ENCODE results near the gene ZYG11B.
"Not testable (repeated sequence)": the region's sequence is repeated elsewhere in the genome, so short reads cannot be mapped to it uniquely, and the experiment has no call there.

The ZYG11B gene

DNA sequence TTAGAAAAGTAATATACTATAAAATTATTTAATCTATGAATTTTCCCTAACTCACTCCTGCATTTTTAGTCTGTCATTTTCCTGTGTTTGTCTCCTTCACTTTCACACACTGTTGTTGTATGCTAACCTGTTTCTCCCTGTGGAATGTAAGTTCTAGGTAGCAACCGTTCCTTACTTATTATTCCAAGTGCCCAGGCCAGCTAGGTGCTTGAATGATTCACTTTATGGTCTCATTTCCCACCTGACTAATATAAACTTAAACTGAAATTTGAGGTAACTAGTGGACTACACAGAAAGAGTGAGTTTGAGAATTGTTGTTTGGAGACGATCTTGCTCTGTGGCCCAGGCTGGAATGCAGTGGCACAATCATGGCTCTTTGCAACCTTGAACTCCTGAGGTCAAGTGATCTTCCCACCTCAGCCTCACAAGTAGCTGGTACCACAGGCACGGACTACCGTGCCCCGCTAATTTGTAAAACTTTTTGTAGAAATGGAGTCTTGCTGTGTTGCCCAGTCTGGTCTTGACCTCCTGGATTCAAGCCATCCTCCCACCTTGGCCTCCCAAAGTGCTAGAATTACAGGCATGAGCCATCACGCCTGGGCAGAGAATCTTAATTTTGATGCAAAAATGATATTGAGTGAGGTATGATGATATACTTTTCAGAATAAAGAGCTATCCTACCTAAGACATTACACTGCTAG, 1.9 kb downstream of the ZYG11B start:
- no peak for TF ChIP-seq CTCF (IDR thresholded peaks at IDR 0.05; ENCODE audit: insufficient read depth, low read depth, low read length, missing control alignments)
- DNase-seq (ENCODE audit: low read depth), result peak; percentile 51
- no peak overlapping the region for H3K4me3 ChIP-seq (ENCODE audit: low read length)

- no peak for DNase-seq (ENCODE audit: low read depth)
These were observed 7.1 kb downstream of the ZYG11B start for GRCh38 chr1:52733368-52733767.

DNA sequence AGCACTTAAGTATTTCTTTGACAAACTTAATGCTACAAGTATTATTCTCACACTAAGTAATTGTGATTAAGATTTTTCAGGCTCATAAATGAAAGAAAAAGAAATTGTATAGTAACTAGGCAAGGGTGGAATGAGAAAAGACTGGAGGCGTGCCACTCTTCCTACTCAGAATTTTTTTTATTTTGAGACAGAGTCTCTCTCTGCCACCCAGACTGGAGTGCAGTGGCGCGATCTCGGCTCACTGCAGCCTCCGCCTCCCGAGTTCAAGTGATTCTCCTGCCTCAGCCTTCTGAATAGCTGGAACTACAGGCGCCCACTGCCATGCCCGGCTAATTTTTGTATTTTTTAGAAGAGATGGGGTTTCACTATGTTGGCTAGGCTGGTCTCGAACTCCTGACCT, 9.1 kb downstream of the ZYG11B start:
- not testable (repeated sequence) for DNase-seq (ENCODE audit: low read depth); H3K4me3 ChIP-seq (ENCODE audit: low read length)

More at GRCh38 chr1:52733368-52733767, 7.1 kb downstream of the ZYG11B start:
- H3K4me3 ChIP-seq (ENCODE audit: low read length), result no peak overlapping the region
- no peak for TF ChIP-seq CTCF (IDR thresholded peaks at IDR 0.05; ENCODE audit: insufficient read depth, low read depth, low read length, missing control alignments)

DNA sequence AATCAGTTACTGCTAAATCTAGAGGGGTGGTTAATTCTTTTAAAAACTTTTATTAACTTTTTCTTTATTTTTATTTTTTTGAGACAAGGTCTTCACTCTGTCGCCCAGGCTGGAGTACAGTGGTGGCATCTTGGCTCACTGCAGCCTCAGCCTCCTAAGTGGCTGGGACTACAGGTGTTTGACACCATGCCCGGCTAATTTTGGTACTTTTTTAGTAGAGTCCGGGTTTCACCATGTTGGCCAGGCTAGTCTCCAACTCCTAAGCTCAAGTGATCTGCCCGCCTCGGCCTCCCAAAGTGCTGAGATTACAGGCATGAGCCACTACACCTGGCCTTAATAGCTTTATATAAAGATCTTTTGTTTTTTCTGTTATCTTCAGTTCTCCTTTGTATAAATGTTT, 11.9 kb downstream of the ZYG11B start:
- H3K4me3 ChIP-seq (ENCODE audit: low read length), result no peak overlapping the region
- no peak for TF ChIP-seq CTCF (IDR thresholded peaks at IDR 0.05; ENCODE audit: insufficient read depth, low read depth, low read length, missing control alignments)
- no peak for DNase-seq (ENCODE audit: low read depth)

GRCh38 chr1:52738893-52739292, 12.6 kb downstream of the ZYG11B start:
- TF ChIP-seq CTCF (IDR thresholded peaks at IDR 0.05; ENCODE audit: insufficient read depth, low read depth, low read length, missing control alignments), result no peak
- DNase-seq (ENCODE audit: low read depth), result no peak
- no peak overlapping the region for H3K4me3 ChIP-seq (ENCODE audit: low read length)

DNA sequence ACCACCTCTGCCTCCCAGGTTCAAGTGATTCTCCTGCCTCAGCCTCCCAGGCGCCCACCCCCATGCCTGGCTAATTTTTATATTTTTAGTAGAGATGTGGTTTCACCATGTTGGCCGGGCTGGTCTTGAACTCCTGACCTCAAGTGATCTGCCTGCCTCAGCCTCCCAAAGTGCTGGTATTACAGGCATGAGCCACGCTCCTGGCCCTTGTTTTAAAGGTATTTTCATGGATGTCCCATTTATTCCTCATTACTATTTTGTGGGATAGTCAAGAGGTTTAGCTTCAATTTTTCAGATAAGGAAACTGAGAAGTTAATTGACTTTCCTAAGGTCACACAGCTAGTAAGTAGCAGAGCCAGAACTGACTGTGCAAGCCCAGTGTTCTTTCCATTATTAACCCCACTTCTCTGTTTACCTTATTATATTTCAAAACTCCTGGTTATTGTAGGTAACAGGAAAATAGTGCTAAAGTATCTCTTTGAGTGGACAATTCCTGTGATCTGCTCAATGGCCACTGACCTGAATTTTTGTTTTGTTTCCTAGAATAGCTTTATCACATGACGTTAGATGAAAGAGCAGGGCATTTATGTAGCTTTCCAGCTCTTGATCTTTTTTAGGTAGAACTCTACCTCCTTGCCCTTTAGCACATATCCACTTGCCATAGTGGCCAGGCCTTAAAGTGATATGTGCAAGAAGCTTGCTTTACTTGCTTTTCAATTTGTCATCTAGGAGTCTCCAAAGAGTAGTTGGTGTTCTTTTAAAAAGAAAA, 13.6 kb downstream of the ZYG11B start:
- TF ChIP-seq CTCF (IDR thresholded peaks at IDR 0.05; ENCODE audit: insufficient read depth, low read depth, low read length, missing control alignments), result no peak
- H3K4me3 ChIP-seq (ENCODE audit: low read length), result no peak overlapping the region
- DNase-seq (ENCODE audit: low read depth), result no peak

GRCh38 chr1:52741259-52741658, 15.0 kb downstream of the ZYG11B start:
- no peak for TF ChIP-seq CTCF (IDR thresholded peaks at IDR 0.05; ENCODE audit: insufficient read depth, low read depth, low read length, missing control alignments)
- no peak overlapping the region for H3K4me3 ChIP-seq (ENCODE audit: low read length)
- DNase-seq (ENCODE audit: low read depth), result no peak

Measured in epithelial cell of esophagus (primary cell).